GM23338 (cell line): ENCODE data around the gene GET3.

Source experiments
- CREB1 ChIP-seq: fragments of 250-450 bp; sonication (Bioruptor Pico); IDR thresholded peaks from 2 replicates; pipeline ENCODE4 v1.5.0; 2020; ENCODE audit warnings: low read depth, mild to moderate bottlenecking, moderate library complexity
- EZH2 ChIP-seq: fragments of 200-600 bp; sonication (generic); IDR thresholded peaks from one replicate; pipeline ENCODE4 v1.8.0; 2017; ENCODE audit warnings: antibody characterized with exemption, mild to moderate bottlenecking, low read depth; ENCODE audit not compliant: unreplicated experiment
- EZH2phosphoT487 ChIP-seq: fragments of 200-600 bp; sonication (generic); IDR thresholded peaks from one replicate; pipeline ENCODE4 v1.8.1; 2018; ENCODE audit warnings: antibody characterized with exemption; ENCODE audit not compliant: unreplicated experiment
- JUNB ChIP-seq: IDR thresholded peaks from one replicate; pipeline ENCODE4 v1.6.1; 2016; ENCODE audit warnings: antibody characterized with exemption; ENCODE audit not compliant: unreplicated experiment
- NANOG ChIP-seq: IDR thresholded peaks from 2 replicates; pipeline ENCODE4 v1.6.1; 2016; ENCODE audit warnings: antibody characterized with exemption, borderline replicate concordance
- POLR2AphosphoS5 ChIP-seq: IDR thresholded peaks from 2 replicates; pipeline ENCODE4 v1.6.1; 2016; ENCODE audit warnings: antibody characterized with exemption, low read depth
- REST ChIP-seq: IDR thresholded peaks from one replicate; pipeline ENCODE4 v1.6.1; 2018; ENCODE audit warnings: antibody characterized with exemption; ENCODE audit not compliant: unreplicated experiment
- ZNF331 ChIP-seq: fragments of 250-450 bp; sonication (Bioruptor Pico); IDR thresholded peaks from 2 replicates; pipeline ENCODE4 v1.5.0; 2020; ENCODE audit warnings: low read depth, mild to moderate bottlenecking, moderate library complexity
- TF ChIP-seq, protein P1 (sequence below), 2 experiments: fragments of 200-600 bp in 1 of 2; sonication (generic) in 1 of 2; conservative IDR thresholded peaks; 2 replicates each; pipeline versions ENCODE4 v1.5.1 to v1.6.1; 2016 to 2017; ENCODE audit warnings: antibody characterized with exemption in 2 of 2, low read depth in 2 of 2, mild to moderate bottlenecking in 2 of 2, moderate library complexity in 1 of 2

- TF ChIP-seq, protein P1, sequence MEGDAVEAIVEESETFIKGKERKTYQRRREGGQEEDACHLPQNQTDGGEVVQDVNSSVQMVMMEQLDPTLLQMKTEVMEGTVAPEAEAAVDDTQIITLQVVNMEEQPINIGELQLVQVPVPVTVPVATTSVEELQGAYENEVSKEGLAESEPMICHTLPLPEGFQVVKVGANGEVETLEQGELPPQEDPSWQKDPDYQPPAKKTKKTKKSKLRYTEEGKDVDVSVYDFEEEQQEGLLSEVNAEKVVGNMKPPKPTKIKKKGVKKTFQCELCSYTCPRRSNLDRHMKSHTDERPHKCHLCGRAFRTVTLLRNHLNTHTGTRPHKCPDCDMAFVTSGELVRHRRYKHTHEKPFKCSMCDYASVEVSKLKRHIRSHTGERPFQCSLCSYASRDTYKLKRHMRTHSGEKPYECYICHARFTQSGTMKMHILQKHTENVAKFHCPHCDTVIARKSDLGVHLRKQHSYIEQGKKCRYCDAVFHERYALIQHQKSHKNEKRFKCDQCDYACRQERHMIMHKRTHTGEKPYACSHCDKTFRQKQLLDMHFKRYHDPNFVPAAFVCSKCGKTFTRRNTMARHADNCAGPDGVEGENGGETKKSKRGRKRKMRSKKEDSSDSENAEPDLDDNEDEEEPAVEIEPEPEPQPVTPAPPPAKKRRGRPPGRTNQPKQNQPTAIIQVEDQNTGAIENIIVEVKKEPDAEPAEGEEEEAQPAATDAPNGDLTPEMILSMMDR (conservative IDR thresholded peaks at IDR 0.05; ENCODE audit: low read depth in 2 of 2) = no peak
- TF ChIP-seq REST (no peak), CREB1 (no peak), NANOG (no peak), POLR2AphosphoS5 (no peak), JUNB (no peak), EZH2 (no peak), ZNF331 (no peak), EZH2phosphoT487 (no peak)
These were observed 22.4 kb downstream of the GET3 start for GRCh38 chr19:12759686-12760085.
